Psoas muscle (tissue), 8 donors: ENCODE data around the gene ZNF417. TPM values are rescaled to one million over a fixed set of nuclear protein-coding genes. Genes with fewer than 3 reads are reported as not detected.

Source experiments
- ATAC-seq, 4 donors: fragments of 200-7000 bp; cut with Tn5 transposase; one replicate each; pipeline ENCODE4 v1.9.1; 2020; ENCODE audit warnings: moderate library complexity in 3 of 4, mild to moderate bottlenecking in 2 of 4
- DNase-seq, 2 donors: peaks; one replicate each; pipeline ENCODE4 v3.0.0-alpha.2; 2020
- H3K27ac ChIP-seq: fragments of 200-600 bp; one replicate; pipeline ENCODE4 v1.8.0; 2022
- H3K27me3 ChIP-seq, 3 donors: fragments of 200-600 bp in 1 of 3; one replicate each; pipeline versions ENCODE4 v1.6.1 to v1.8.0; 2013 to 2022; ENCODE audit warnings: low read length in 2 of 3, mild to moderate bottlenecking in 2 of 3, moderate library complexity in 1 of 3; ENCODE audit not compliant: insufficient read depth in 3 of 3
- H3K36me3 ChIP-seq, 2 donors: fragments of 200-600 bp in 1 of 2; one replicate each; pipeline versions ENCODE4 v1.6.1 to v1.8.0; 2013 to 2022; ENCODE audit warnings: low read depth in 1 of 2, mild to moderate bottlenecking in 1 of 2, moderate library complexity in 1 of 2; ENCODE audit not compliant: insufficient read depth in 1 of 2
- H3K4me1 ChIP-seq: fragments of 200-600 bp; one replicate; pipeline ENCODE4 v1.8.0; 2022
- H3K4me3 ChIP-seq: fragments of 200-600 bp; one replicate; pipeline ENCODE4 v1.8.0; 2022; ENCODE audit warnings: mild to moderate bottlenecking
- H3K9me3 ChIP-seq: fragments of 200-600 bp; one replicate; pipeline ENCODE4 v1.8.0; 2022
- CTCF ChIP-seq: fragments of 200-600 bp; IDR thresholded peaks from one replicate; pipeline ENCODE4 v1.8.0; 2022; ENCODE audit warnings: antibody characterized with exemption
- WGBS, 3 donors: extraction: QIAGEN DNeasy Blood & Tissue Kit; methylation state at CpG; one replicate each; pipeline versions ENCODE4 v1.1.6 to v1.1.7; 2013; 5-methylcytosine and 5-hydroxymethylcytosine counted together
- intact Hi-C, 2 donors: fragments of 100-400 bp; cut with DNase I; formaldehyde crosslinking; loops; one replicate each; pipeline versions ENCODE4 v1.11.0 to v1.14.2; 2022
- polyA plus RNA-seq, 3 donors: library from polyadenylated mRNA; stranded (reverse); fragments of 200-250 nt; gene quantifications; one replicate each; pipeline ENCODE4 v1.2.3, GENCODE V29; 2013
- total RNA-seq, 4 donors: library from RNA; stranded (reverse); fragmentation: NEBNext Ultra II Directional in 2 of 4; extraction: Animal tissue kit (Norgen Biotek cat#: 25700) in 2 of 4; gene quantifications; one replicate each; pipeline versions ENCODE4 v1.2.1 to v1.2.4, GENCODE V29; 2021 to 2023
- donor health status: healthy with polysubstance abuse.
- donor health status: DM: no; HTN: no; CAD: no; lungs with moderate emphysema.
- donor health status: Bipolar disorder and iron deficiency.
- donor health status: healthy.
- donor health status: DM: yes; HTN: yes; CAD: no.
- donor health status: DM: no; HTN: no; CAD: no.
- donor health status: DM: no; HTN: no; CAD: no.
- donor health status: DM: yes; HTN: yes; CAD: no.

ZNF417 gene
- total and polyA plus RNA-seq, 7 donors: 1.5 to 9.5 (median 5.2) TPM

DNA sequence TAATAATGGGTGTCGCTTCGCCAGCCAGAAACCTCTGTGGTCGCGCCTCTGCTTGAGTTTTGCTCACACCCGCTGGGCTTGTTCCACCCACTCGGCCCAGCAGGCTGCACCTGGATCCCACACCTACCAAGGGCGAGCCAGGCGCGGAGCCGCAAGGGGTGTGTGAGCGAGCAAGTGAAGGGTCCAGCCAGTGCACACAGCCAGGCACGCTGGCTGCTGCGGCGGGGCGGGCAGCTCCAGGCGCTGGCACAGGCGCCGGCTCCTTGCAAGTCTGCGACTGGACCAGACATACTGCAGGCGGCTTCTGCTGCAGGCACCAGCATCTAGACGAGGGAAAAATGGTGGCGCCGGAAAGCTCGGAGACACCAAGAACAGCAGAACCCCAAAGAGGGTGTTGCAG is 32.9 kb upstream of the ZNF417 start:
- no peak for TF ChIP-seq CTCF
- WGBS, 3 donors: 92 to 96% (median 92%) methylated on average over 22 to 24 of the region's 24 CpGs
- Histone ChIP-seq H3K4me3 (no peak overlapping the region), H3K27me3 (no peaks in the 10 kb centered on the region), H3K9me3 (peaks cover 50% of the 10 kb centered on the region), H3K4me1 (peaks cover 5% of the 10 kb centered on the region), H3K27ac (no peak overlapping the region), H3K36me3 (peaks cover 0 to under 1% of the 10 kb centered on the region in 2 donors)
- intact Hi-C loops: no loop called here
- no peak for ATAC-seq
- DNase-seq: no peak

GRCh38 chr19:57947419-57948134 is 31.2 kb upstream of the ZNF417 start, which contains the start of gene ZNF256:
ZNF256 (minus strand) TSS chr19:57947706; CDS start chr19:57947474, 232 bp downstream.
- Histone ChIP-seq H3K36me3 (peaks cover 11 to 18% of the 10 kb centered on the region in 2 donors), H3K4me3 (peak within 1 kb of the TSS; percentile 97), H3K9me3 (peaks cover 62% of the 10 kb centered on the region), H3K27ac (peak within 1 kb of the TSS; percentile 87), H3K4me1 (peaks cover 5% of the 10 kb centered on the region), H3K27me3 (no peaks in the 10 kb centered on the region)
- intact Hi-C loops: no loop called here
- peak; percentile 99 to 100 (median 100) for ATAC-seq
- TF ChIP-seq CTCF: peak; percentile 56
- DNase-seq: peak; percentile 95 to 97
- 5 to 7% (median 7%) methylated on average over 53 to 54 of the region's 54 CpGs for WGBS, 3 donors

GRCh38 chr19:57947088-57947418 is 30.7 kb upstream of the ZNF417 start:
- Histone ChIP-seq H3K27ac (peak overlapping the region; percentile 87), H3K4me3 (peak overlapping the region; percentile 97), H3K4me1 (peaks cover 5% of the 10 kb centered on the region), H3K27me3 (no peaks in the 10 kb centered on the region), H3K36me3 (peaks cover 16 to 23% of the 10 kb centered on the region in 2 donors), H3K9me3 (peaks cover 63% of the 10 kb centered on the region)
- 0 to 1% (median 0%) methylated on average over 17 to 18 of the region's 18 CpGs for WGBS, 3 donors
- DNase-seq: no peak
- ATAC-seq: peak in 2 of 4 donors; percentile 3 to 7
- intact Hi-C loops: no loop called here
- TF ChIP-seq CTCF: no peak

GRCh38 chr19:57946316-57946715 is 29.9 kb upstream of the ZNF417 start:
- H3K9me3 ChIP-seq: peaks cover 63% of the 10 kb centered on the region
- intact Hi-C loops: no loop called here
- no peak for ATAC-seq
- no peaks in the 10 kb centered on the region for H3K27me3 ChIP-seq
- H3K4me3 ChIP-seq: peak overlapping the region; percentile 97
- peaks cover 5% of the 10 kb centered on the region for H3K4me1 ChIP-seq
- TF ChIP-seq CTCF: no peak
- WGBS, 3 donors: 59 to 67% (median 64%) methylated on average over 2 of the region's 2 CpGs
- no peak overlapping the region for H3K27ac ChIP-seq
- DNase-seq: no peak
- H3K36me3 ChIP-seq: peaks cover 23 to 31% of the 10 kb centered on the region in 2 donors
